Fibroblast of skin of right biceps (primary cell): ENCODE measurements around the gene ZNF566.
"Not testable (repeated sequence)": the region's sequence is repeated elsewhere in the genome, so short reads cannot be mapped to it uniquely, and the experiment has no call there.

Source experiments
- DNase-seq: peaks from one replicate; pipeline ENCODE4 v3.0.0-alpha.2; 2013

ZNF566 gene

DNA sequence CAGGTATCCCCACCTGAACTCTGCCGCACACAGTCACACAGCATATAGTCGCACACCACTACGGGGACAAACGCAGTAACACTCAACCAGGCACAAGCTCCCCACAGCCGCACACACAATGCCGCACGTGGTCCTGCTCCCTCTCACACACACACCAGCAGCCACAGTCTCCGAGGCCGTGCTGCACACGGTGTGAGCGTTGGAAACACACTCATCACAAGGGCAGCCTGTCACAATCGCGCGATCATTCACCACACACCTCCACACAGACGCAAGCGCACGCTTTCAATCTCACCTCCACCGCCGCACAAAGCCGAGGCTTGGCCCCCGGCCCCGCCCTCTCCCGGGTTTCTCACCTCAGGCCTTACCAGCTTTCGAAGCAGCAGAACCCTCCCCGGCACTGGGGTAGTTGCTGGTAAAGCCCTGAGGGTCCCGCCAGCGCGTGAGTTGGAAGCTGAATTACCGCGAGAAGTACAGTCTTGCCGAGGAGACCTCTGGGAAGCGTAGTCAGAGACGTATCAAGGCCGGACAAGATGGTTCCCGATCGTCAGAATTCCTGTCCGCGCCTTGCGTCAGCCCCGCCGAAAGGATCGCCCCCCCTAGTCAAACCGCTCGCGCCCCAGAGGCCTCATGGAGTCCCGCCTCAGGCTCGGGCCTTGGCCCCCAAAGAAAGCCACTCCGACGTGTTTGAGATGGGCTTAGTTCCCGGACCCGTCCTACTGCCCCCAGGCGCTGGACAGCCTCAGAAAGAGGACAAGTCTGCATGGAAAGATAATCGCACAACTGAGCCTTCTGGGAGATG lies at the start of gene ZNF566:
ZNF566 (minus strand) TSS at position 444 of the 802 bp plus-strand sequence. CDS start 13,004 bp downstream, outside the sequence.
- peak; percentile 97 for DNase-seq

DNA sequence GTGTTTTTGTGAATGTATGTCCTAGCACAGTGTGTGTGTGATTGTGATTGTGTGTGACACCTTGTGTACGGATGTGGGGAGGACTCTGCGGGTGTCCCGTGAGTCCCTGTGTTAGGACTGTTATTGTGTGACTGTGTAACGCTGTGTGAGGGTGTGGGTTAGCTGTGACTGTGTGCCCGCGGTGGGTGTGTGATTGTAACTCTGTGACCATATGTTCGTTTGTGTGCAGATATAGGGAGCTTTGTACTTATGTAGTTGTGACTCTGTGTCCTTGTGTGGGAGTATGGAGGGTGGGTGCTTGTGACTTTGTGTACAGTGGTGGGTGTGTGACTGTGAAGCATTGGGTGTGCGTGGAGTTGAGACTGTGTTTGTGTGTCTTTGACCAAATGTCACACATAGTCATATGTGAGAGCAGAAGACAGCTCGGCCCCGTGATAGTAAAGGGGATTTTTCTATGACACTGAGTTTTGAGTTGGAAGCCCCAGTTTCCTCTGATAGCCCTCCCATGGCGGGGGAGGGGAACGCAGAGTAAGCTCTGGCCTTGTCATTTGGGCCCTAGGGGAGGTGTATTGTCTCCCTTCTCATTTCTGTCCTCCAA lies 39.7 kb upstream of the ZNF566 start:
- DNase-seq: no peak

DNA sequence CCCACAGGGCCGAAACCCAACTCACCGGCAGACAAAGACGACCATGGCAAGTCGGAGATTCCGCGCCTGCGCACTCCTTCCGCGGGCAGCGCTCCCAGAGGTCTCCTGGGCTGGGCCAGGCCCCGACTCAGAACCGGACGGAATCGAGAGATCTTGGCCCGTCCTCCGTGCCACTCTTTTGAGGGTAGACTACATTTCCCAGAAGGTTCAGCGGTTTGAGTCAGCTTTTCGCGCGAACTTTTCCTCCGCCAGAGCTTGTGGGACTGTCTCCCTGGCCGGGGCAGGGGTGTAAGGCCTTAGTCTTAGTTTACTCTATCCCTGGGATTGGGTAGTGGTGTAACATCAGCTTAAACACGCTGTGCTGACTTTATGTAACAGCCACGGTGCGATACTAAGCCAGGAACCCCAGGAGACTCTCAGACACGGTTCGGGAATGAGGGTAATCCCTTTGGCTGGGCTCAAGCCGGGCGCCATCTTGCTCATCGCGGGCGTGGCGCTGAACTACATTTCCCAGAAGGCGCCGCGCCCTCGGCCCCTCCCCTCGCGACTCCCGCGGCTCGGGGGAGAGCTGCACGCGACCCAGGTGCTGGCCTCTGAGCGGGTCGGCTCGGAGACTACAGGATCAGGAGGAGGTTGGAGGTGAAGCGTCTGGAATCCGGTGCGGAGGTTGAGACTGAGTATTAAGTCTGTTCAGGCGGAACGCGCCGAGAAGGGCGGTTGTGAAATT lies 39.0 kb upstream of the ZNF566 start, which contains the start of gene ZNF260:
ZNF260 (minus strand) TSS at position 78 of the 727 bp plus-strand sequence. CDS start 13,033 bp downstream, outside the sequence.
- peak; percentile 97 for DNase-seq

DNA sequence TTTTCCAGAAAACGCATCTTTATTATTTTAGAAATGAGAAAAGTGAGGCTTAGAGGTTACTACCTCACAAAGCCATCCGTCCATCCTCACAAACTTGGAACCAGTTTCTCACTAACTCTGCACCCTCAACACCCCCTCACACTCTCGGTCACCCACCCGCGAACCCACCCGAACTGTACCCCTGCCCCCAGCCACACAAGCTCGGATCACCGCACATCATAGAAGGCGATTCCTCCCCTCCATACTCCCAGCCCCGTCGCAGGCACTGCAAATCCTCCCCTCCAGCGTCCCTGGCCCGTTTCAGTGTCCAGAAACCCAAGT lies 38.5 kb upstream of the ZNF566 start:
- DNase-seq: no peak

DNA sequence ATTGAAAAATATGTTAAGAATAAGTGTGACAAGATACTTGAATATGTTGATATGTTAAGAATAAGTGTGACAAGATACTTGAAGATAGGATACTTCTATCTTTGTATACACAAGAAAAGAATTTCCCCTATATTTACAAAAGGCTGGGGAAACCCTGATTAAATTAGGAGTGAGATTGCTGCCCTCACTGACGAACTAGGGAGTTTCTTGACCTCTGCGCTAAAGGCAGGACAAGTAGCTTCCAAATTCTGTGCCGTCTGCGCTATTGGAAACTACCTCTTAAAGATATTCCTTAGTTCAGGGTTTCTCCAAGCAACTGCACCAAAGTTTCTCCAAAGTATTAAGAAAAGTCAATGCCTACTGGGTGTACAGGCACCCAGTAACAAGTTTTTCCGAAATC lies 38.0 kb upstream of the ZNF566 start:
- DNase-seq: no peak

DNA sequence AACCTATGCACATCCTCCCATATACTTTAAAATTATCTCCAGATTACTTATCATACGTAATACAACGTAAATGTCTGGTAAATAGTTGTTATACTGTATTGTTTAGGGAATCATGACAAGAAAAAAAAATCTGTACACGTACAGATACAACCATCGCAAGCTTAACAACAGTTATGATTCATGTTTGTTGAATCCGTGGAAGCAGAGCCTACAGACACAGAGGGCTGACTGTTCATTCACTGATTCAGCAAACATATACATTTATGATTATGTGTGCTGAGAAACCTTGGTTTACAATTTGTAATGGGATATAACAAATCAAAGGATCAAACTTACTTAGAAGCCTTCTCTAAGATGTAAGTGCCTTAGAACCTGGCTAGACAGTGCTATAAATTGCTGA lies 37.2 kb upstream of the ZNF566 start:
- DNase-seq: no peak

DNA sequence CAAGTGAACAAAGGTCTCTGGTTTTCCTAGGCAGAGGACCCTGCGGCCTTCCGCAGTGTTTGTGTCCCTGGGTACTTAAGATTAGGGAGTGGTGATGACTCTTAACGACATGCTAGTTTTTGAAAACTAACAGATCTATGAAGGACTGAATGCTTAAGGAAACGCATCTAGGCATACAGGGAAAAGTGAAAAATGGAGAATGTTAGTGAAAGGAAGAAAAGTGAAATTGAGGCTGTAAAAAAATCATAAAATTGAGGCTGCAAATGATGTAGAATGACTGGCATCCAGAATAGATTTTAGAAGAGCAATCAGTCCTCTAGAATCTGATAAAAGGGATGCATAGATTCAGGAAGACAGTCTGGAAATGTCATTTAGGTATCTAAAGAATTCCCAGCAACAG lies 35.3 kb upstream of the ZNF566 start:
- no peak for DNase-seq

DNA sequence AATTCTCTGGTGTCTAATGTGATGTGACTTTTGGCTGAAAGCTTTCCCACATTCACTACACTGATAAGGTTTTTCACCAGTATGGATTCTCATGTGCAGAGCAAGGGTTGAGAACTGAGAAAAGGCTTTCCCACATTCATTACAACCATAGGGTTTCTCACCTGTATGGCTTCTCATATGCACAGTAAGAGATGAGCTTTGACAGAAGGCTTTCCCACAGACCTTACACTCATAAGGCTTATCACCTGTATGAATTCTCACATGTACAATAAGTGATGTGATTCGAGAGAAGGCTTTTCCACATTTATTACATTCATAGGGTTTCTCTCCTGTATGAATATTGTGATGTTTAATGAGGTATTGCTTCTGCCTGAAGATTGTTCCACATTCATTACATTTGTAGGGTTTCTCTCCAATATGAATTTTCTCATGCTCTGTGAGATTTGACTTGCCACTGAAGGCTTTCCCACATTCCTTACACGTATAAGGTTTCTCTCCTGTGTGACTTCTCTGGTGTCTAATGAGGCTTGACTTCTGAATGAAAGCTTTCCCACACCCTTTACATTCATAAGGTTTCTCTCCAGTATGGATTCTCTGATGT lies 24.8 kb upstream of the ZNF566 start:
- DNase-seq: no peak

DNA sequence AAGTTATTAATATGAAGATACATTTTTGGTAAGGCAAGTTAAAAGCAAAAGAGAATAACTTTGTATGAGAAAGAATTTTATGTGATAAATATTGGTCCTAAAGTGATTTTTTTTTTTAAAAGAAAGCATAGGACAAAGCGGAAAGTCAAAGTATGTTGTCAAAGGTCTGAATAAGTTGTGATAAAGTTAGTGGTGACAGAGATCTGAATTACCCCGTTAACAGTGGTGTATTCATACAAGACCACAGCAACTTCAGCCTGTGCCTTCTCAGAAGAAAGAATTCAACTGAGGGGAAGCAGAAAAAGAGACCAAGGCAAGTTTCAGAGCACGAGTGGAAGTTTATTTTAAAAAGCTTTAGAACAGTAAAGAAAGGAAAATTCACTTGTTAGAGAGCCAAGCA lies 19.0 kb upstream of the ZNF566 start:
- DNase-seq: no peak

DNA sequence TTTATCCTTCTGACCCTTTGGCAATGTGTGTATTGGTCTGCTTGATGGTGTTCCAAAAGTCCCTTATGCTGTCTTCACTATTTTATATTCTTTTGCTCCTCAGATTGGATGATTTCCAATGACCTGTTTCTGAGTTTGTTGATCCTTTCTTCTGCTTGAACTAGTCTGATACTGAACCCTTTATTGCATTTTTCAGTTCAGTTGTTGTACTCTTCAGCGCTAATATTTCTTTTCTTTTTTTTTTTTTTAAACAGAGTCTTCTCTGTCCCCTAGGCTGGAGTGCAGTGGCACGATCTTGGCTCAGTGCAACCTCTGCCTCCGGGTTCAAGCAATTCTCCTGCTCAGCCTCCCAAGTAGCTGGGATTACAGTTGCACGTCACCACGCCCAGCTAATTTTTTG lies 12.6 kb upstream of the ZNF566 start:
- no peak for DNase-seq

DNA sequence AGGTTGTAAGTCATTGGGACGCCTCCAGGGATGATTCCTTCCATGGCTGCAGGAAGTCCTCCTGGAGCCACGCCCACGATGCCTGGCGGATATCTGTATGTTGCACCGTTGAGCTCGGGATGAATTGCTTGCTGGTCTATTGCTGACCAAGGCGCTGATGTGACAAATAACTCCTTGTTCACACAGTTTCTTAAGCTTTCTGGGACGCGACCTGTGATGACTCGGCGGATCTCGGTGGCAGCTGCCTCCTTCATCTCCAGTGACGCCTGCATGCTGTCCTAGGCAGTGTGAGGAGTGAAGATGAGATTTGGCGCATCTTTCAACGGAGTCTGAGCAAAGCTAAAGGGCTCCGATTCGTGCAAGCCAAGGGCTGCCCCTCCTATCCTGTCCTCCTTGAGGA lies 7.6 kb upstream of the ZNF566 start:
- DNase-seq: no peak

DNA sequence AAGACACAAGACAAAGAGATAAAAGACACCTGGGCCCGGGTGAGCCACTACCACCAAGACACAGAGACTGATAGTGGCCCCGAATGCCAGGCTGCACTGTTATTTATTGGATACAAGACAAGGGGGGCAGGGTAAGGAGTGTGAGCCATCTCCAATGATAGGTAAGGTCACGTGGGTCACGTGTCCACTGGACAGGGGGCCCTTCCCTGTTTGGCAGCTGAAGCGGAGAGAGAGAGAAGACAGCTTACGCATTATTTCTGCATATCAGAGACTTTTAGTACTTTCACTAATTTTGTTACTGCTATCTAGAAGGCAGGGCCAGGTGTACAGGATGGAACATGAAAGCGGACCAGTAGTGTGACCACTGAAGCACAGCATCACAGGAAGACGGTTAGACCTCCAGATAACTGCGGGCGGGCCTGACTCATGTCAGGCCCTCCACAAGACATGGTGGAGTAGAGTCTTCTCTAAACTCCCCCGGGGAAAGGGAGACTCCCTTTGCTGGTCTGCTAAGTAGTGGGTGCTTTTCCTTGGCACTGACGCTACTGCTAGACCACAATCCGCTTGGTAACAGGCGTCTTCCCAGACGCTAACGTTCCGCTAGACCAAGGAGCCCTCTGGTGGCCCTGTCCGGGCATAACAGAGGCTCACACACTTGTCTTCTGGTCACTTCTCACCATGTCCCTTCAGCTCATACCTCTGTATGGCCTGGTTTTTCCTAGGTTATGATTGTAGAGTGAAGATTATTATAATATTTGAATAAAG lies 3.5 kb upstream of the ZNF566 start:
- DNase-seq: peak; percentile 36

DNA sequence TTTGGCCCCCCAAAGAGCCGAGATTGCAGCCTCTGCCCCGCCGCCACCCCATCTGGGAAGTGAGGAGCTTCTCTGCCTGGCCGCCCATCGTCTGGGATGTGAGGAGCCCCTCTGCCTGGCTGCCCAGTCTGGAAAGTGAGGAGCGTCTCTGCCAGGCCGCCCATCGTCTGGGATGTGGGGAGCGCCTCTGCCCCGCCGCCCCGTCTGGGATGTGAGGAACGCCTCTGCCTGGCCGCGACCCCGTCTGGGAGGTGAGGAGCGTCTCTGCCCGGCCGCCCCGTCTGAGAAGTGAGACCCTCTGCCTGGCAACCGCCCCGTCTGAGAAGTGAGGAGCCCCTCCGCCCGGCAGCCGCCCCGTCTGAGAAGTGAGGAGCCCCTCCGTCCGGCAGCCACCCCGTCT lies 1.5 kb upstream of the ZNF566 start:
- not testable (repeated sequence) for DNase-seq

DNA sequence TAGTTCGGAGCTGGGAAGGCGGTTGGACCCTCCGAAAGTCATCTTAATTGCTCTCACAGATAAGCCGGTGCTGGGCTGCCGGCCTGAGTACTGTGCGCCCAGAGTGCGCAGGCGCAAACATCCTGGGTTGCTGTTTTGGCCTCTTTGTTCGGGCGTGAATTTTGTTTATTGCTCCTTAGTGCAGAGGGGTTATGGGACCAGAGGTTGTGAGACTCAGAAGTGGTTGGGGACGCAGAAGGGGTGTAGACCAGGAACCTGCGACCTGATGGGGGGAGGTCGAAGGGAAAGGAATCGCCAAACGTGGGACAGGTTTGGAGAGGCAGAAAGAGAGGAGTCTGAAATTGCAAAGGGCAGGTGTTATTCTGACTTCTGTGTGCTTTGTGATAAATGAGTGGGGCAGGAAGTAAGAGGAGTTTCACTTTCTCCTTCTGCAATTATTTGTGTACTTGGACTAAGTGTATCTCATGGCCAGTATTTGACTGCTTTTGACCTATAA lies 607 bp upstream of the ZNF566 start:
- peak; percentile 94 for DNase-seq

DNA sequence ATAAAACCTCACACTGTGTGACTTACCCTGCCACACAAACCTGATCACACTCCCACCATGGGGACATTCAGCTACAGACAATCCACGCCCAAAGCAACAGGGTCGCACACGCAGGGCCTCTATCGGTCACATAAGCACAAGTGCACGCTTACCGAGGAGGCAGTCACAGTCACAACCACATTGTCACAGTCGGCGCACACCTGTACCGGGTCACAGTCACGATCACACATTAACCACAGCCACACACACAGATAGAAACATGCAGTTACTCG lies 579 bp downstream of the ZNF566 start:
- no peak for DNase-seq

DNA sequence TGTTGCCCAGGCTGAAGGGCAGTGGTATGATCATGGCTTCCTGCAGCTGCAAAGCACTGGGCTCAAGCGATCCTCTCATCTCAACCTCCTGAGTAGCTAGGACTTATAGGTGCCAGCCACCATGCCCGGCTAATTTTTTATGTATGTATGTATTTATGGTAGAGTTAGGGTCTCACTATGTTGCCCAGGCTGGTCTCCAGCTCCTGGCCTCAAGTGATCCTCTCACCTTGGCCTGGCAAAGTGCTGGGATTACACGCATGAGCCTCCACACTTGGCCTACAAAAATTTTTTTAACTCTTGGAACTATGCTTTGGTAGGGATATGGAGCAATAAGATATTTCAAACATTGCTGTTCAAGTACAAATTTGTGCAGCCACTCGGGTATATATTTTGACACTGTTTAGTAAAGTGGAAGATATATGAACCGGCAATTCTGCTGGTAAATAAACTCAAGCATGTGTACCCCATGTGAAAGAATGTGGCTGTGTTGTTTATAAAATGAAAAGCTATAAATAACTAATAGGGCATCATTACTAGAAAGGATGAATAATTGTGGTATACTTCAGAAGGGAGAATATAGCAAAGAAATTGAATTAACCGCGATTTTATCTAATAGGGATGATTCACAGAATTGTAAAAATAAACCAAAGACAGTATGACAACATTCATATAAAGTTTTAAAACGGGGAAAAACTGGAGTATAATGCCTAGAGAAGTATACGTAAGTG lies 1.1 kb downstream of the ZNF566 start:
- peak; percentile 6 for DNase-seq

DNA sequence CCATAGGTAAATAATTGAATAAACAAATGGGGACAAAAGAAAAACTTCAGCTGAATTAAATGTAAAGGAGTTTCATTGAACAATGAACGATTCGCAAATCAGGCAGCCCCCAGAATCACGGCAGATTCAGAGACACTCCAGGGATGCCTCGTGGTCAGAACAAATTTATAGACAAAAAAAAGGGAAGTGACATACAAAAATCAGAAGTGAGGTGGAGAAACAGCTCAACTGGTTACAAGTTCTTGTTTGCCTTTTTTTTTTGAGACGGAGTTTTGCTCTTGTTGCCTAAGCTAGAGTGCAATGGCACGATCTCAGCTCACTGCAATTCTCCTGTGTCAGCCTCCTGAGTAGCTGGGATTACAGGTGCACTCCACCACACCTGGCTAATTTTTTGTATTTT lies 5.7 kb downstream of the ZNF566 start:
- DNase-seq: no peak

DNA sequence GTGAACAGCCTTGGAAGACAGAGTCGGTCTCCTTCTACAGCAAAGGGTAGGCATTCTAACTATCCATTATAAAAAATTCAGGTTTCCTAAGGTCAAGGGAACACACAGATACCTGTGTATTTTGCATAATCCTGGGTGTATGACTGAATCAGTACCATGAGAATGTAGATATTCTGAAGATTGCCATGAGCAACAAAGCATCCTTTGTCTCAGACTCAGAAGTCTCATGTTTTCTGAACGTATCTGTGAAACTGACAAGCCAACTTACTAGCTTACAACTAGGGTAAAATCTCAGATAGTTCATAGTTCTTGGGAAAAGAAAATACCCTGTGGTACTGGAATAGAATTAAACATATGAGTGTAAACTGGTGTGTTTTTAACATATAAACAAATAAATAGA lies 6.5 kb downstream of the ZNF566 start:
- no peak for DNase-seq

DNA sequence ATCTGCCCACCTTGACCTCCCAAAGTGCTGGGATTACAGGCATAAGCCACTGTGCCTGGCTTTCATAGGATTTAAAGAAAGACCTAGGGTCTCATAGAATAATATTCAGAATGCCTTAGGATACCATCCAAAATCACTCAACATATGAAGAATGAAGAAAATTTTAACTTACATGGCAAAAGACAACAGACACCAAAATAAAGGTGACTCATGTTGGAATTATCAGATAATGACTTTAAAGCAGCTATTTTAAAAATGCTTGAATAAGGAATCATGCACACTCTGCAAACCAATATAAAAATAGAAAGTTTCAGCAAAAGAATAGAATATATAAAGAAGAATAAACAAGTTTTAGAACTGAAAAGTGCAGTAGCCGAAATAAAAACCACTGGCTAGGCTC lies 29.3 kb downstream of the ZNF566 start:
- peak; percentile 40 for DNase-seq

DNA sequence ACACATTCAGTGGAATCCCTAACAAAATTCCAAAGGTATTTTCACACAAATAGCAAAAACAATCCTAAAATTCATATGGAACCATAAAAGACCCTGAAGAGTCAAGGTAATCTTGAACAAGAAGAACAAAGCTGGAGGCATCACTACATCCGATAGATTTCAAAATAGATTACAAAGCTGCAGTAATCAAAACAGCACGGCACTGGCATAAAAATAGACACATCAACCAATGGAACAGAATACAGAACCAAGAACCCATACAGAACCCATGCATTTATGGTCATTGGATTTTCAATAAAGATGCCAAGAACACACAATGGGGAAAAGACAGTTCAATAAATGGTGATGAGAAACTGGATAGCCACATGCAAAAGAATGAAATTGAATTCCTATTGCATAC lies 32.5 kb downstream of the ZNF566 start:
- no peak for DNase-seq

DNA sequence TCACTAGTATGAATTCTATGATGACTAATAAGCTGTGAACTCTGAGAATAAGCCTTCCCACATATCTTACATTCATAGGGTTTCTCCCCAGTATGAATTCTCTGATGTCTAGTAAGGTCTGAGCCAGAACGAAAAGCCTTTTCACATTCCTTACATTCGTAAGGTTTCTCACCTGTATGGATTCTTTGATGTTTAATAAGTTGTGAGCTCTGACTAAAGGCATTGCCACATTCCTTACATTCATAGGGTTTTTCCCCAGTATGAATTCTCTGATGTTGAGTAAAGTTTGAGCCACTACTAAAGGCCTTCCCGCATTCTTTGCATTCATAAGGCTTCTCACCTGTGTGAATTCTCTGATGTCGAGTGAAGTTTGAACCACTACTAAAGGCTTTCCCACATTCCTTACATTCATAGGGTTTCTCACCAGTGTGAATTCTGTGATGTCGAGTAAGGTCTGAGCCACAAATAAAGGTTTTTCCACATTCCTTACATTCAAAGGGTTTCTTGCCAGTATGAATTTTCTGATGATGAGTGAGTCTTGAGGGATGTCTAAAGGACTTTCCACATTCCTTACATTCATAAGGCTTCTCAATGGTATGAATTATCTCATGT lies 40.2 kb downstream of the ZNF566 start:
- peak; percentile 9 for DNase-seq

DNA sequence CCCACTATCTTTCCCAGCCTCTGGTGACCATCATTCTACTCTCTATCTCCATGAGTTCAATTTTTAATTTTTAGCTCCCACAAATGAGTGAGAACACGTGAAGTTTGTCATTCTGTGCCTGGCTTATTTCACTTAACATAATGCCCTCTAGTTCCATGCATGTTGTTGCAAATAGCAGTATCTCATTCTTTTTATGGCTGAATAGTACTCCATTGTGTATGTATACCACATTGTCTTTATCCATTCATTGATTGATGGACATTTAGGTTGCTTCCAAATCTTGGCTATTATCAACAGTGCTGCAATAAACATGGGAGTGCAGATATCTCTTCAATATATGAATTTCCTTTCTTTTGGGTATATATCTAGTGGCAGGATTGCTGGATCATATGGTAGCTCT lies 48.0 kb downstream of the ZNF566 start:
- DNase-seq: no peak
